ENCODE data around the gene LMBRD1. TPM values are rescaled to one million over a fixed set of nuclear protein-coding genes. Genes with fewer than 3 reads are reported as not detected.

Gene LMBRD1
- polyA plus RNA-seq, 2 of the 4 experiments (the other 2 are of a cell fraction): 14.1 to 23.8 TPM

DNA sequence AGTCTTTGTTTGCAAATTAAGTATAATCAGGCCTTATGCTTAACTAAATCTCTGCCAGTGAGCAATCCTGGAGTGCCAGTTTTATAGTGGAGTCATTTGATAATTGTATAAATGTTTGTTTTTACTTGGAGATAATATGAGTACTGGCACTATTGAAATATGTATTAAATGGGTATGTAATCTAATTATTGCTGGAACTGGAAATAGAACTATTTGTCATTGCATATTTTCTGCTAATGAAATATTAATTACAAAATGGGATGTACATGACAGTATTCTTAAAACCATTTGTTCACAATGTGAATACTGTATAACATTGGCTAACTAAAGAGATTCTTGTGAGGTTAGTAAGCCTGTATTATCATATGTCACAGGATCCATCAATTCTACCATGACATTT lies 20.5 kb upstream of the LMBRD1 start (continued):
- TF ChIP-seq, protein P1, sequence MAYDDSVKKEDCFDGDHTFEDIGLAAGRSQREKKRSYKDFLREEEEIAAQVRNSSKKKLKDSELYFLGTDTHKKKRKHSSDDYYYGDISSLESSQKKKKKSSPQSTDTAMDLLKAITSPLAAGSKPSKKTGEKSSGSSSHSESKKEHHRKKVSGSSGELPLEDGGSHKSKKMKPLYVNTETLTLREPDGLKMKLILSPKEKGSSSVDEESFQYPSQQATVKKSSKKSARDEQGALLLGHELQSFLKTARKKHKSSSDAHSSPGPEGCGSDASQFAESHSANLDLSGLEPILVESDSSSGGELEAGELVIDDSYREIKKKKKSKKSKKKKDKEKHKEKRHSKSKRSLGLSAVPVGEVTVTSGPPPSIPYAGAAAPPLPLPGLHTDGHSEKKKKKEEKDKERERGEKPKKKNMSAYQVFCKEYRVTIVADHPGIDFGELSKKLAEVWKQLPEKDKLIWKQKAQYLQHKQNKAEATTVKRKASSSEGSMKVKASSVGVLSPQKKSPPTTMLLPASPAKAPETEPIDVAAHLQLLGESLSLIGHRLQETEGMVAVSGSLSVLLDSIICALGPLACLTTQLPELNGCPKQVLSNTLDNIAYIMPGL (CRISPR knock-in tag; IDR thresholded peaks at IDR 0.05; ENCODE audit: borderline replicate concordance): no peak
- no peak for TF ChIP-seq HOXB5 (CRISPR knock-in tag; IDR thresholded peaks at IDR 0.05)

DNA sequence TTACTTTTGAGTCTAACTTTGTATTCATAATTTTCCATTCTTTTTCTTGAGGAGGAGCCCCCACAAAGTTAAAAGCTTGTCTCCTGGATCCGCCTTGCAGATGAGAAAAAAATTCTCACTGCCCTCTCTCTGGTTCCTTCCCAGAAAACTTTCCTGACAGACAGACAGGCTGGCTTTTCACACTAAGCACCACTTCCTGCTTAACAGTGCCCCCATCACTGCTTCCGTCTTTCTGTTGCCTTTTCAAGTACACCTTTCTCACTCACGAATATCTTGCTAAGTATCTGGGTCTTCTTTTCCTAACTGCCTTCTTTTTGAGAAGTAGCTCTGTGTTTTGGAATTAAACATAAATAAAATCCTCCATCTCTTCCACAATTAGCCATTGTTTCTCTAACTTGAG lies 19.8 kb upstream of the LMBRD1 start:
- FAIRE-seq: no peak
- TF ChIP-seq SMC3 (IDR thresholded peaks at IDR 0.05): no peak
- TF ChIP-seq FOSB (CRISPR knock-in tag; IDR thresholded peaks at IDR 0.05): no peak
- TF ChIP-seq RARB (CRISPR knock-in tag; IDR thresholded peaks at IDR 0.05): no peak
- no peak for TF ChIP-seq HOXA7 (CRISPR knock-in tag; IDR thresholded peaks at IDR 0.05)
- TF ChIP-seq FOXS1 (CRISPR knock-in tag; IDR thresholded peaks at IDR 0.05): no peak
- no peak for TF ChIP-seq CBX2 (IDR thresholded peaks at IDR 0.05; ENCODE audit: borderline replicate concordance, low read depth)
- TF ChIP-seq RCOR1 (IDR thresholded peaks at IDR 0.05; ENCODE audit: low read depth, low read length): no peak
- TF ChIP-seq NPAS2 (CRISPR knock-in tag; IDR thresholded peaks at IDR 0.05; ENCODE audit: borderline replicate concordance): no peak
- TF ChIP-seq, protein P2, sequence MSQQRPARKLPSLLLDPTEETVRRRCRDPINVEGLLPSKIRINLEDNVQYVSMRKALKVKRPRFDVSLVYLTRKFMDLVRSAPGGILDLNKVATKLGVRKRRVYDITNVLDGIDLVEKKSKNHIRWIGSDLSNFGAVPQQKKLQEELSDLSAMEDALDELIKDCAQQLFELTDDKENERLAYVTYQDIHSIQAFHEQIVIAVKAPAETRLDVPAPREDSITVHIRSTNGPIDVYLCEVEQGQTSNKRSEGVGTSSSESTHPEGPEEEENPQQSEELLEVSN (IDR thresholded peaks at IDR 0.05; ENCODE audit: borderline replicate concordance, low read depth): no peak
- no peak for TF ChIP-seq ESRRA (IDR thresholded peaks at IDR 0.05; ENCODE audit: borderline replicate concordance, low read length)
- no peak for TF ChIP-seq CEBPB (IDR thresholded peaks at IDR 0.05)
- TF ChIP-seq, protein P3, sequence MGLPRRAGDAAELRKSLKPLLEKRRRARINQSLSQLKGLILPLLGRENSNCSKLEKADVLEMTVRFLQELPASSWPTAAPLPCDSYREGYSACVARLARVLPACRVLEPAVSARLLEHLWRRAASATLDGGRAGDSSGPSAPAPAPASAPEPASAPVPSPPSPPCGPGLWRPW (IDR thresholded peaks at IDR 0.05): no peak
- TF ChIP-seq HOXB13 (CRISPR knock-in tag; IDR thresholded peaks at IDR 0.05; ENCODE audit: low read depth): no peak
- H3K4me3 ChIP-seq: no peak overlapping the region
- 58% methylated on average over 3 of the region's 3 CpGs for WGBS (ENCODE audit: missing lambda C conversion rate)
- H3K9me3 ChIP-seq: no peaks in the 10 kb centered on the region
- no peak overlapping the region for H3K27ac ChIP-seq
- CTCF ChIA-PET: interaction anchor here (1.8 kb wide), 1 partner anchor 20 kb away, joined by 4 read pairs; the partner anchor contains the start of gene LMBRD1
- no peaks in the 10 kb centered on the region for H3K4me1 ChIP-seq
- no peak for ATAC-seq
- DNase-seq (ENCODE audit: low read depth in 1 of 2, low spot score in 1 of 2): no peak
- POLR2A ChIA-PET: no interaction called here
- no peak overlapping the region for H3K4me2 ChIP-seq

DNA sequence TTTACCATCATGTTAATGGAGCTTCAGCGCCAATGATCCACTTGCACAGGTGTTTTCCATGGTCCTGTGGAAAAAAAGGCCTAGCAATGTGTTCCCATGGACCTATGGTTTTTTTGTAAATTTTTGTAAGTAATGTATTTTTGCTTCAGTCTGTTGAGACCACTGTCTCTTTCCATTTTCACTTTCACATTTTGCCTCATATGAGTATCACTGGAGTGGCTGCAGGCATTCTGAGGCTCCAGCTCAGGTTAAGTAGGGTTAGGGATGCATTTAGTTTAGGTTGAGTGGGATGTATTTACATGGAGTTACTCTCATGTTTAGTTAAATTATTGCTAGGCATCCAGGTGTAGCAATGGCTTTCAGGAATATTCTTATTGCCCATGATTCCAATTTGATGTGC lies 19.2 kb upstream of the LMBRD1 start:
- Histone ChIP-seq H3K9me3 (no peaks in the 10 kb centered on the region), H3K27ac (no peak overlapping the region), H3K4me1 (no peaks in the 10 kb centered on the region), H3K4me2 (no peak overlapping the region), H3K4me3 (no peak overlapping the region)
- WGBS (ENCODE audit: missing lambda C conversion rate): 100% methylated on average over 1 of the region's 1 CpG
- TF ChIP-seq, protein P4, sequence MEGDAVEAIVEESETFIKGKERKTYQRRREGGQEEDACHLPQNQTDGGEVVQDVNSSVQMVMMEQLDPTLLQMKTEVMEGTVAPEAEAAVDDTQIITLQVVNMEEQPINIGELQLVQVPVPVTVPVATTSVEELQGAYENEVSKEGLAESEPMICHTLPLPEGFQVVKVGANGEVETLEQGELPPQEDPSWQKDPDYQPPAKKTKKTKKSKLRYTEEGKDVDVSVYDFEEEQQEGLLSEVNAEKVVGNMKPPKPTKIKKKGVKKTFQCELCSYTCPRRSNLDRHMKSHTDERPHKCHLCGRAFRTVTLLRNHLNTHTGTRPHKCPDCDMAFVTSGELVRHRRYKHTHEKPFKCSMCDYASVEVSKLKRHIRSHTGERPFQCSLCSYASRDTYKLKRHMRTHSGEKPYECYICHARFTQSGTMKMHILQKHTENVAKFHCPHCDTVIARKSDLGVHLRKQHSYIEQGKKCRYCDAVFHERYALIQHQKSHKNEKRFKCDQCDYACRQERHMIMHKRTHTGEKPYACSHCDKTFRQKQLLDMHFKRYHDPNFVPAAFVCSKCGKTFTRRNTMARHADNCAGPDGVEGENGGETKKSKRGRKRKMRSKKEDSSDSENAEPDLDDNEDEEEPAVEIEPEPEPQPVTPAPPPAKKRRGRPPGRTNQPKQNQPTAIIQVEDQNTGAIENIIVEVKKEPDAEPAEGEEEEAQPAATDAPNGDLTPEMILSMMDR (IDR thresholded peaks at IDR 0.05): no peak
- TF ChIP-seq CBX2 (IDR thresholded peaks at IDR 0.05; ENCODE audit: borderline replicate concordance, low read depth) (no peak), ESRRA (IDR thresholded peaks at IDR 0.05; ENCODE audit: borderline replicate concordance, low read length) (no peak), POLR2A (IDR thresholded peaks at IDR 0.05; ENCODE audit: low read length) (no peak), KDM1A (IDR thresholded peaks at IDR 0.05; ENCODE audit: low read depth) (no peak), FOSB (CRISPR knock-in tag; IDR thresholded peaks at IDR 0.05) (no peak), HOXB13 (CRISPR knock-in tag; IDR thresholded peaks at IDR 0.05; ENCODE audit: low read depth) (no peak), BHLHE40 (IDR thresholded peaks at IDR 0.05; ENCODE audit: low read depth, low read length) (no peak), SREBF2 (IDR thresholded peaks at IDR 0.05) (no peak), SMC3 (IDR thresholded peaks at IDR 0.05) (no peak), RFX5 (IDR thresholded peaks at IDR 0.05) (no peak), NFE2L2 (conservative IDR thresholded peaks at IDR 0.05; ENCODE audit: low read length) (no peak), HEYL (CRISPR knock-in tag; IDR thresholded peaks at IDR 0.05) (no peak), HDAC2 (IDR thresholded peaks at IDR 0.05) (no peak), NPAS2 (CRISPR knock-in tag; IDR thresholded peaks at IDR 0.05; ENCODE audit: borderline replicate concordance) (no peak)
- TF ChIP-seq, protein P5, sequence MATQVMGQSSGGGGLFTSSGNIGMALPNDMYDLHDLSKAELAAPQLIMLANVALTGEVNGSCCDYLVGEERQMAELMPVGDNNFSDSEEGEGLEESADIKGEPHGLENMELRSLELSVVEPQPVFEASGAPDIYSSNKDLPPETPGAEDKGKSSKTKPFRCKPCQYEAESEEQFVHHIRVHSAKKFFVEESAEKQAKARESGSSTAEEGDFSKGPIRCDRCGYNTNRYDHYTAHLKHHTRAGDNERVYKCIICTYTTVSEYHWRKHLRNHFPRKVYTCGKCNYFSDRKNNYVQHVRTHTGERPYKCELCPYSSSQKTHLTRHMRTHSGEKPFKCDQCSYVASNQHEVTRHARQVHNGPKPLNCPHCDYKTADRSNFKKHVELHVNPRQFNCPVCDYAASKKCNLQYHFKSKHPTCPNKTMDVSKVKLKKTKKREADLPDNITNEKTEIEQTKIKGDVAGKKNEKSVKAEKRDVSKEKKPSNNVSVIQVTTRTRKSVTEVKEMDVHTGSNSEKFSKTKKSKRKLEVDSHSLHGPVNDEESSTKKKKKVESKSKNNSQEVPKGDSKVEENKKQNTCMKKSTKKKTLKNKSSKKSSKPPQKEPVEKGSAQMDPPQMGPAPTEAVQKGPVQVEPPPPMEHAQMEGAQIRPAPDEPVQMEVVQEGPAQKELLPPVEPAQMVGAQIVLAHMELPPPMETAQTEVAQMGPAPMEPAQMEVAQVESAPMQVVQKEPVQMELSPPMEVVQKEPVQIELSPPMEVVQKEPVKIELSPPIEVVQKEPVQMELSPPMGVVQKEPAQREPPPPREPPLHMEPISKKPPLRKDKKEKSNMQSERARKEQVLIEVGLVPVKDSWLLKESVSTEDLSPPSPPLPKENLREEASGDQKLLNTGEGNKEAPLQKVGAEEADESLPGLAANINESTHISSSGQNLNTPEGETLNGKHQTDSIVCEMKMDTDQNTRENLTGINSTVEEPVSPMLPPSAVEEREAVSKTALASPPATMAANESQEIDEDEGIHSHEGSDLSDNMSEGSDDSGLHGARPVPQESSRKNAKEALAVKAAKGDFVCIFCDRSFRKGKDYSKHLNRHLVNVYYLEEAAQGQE (IDR thresholded peaks at IDR 0.05): no peak
- TF ChIP-seq, protein P6, sequence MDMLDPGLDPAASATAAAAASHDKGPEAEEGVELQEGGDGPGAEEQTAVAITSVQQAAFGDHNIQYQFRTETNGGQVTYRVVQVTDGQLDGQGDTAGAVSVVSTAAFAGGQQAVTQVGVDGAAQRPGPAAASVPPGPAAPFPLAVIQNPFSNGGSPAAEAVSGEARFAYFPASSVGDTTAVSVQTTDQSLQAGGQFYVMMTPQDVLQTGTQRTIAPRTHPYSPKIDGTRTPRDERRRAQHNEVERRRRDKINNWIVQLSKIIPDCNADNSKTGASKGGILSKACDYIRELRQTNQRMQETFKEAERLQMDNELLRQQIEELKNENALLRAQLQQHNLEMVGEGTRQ (IDR thresholded peaks at IDR 0.05): no peak
- ChIA-PET POLR2A (no interaction called here), CTCF (interaction anchor here (1.8 kb wide), 1 partner anchor 19 kb away, joined by 4 read pairs; the partner anchor contains the start of gene LMBRD1)
- no peak for DNase-seq (ENCODE audit: low read depth in 1 of 2, low spot score in 1 of 2)
- no peak for FAIRE-seq
- ATAC-seq: no peak
